ENCODE data around the gene SPINK9.
A peak's percentile ranks its signal among the peaks of the same experiment; 100 is the strongest.
"Not testable (repeated sequence)": the region's sequence is repeated elsewhere in the genome, so short reads cannot be mapped to it uniquely, and the experiment has no call there.

Gene SPINK9, protein sequence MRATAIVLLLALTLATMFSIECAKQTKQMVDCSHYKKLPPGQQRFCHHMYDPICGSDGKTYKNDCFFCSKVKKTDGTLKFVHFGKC

DNA sequence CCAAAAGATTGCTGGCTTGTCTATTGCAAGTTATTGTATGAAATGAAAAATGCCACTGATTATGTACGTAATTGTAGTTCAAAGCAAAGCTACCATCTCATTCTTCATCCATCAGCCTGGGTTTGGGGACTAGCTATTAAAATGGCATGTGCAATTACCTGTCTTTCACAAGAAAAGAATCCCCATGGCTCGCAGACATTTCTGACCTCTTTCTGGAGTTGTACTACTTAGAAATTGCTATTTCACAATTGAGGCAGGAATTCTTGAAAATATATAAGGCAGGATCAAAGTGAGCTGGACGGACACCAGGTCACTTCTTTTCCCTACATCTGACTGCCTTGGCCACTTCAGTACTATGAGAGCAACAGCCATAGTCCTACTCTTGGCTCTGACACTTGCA lies at the start of gene SPINK9:
TSS of gene SPINK9 (plus strand) at position 301 of the 400 bp plus-strand sequence. CDS start at position 356, 55 bp downstream.
- no peak within 1 kb of the TSS for H3K27ac Mint-ChIP-seq
- peaks cover 2% of the 10 kb centered on the region for H3K27me3 Mint-ChIP-seq
- H3K9me3 Mint-ChIP-seq (ENCODE audit: low read depth): peaks cover 6% of the 10 kb centered on the region
- no peak within 1 kb of the TSS for H3K4me3 Mint-ChIP-seq
- H3K36me3 Mint-ChIP-seq: peaks cover 11% of the 10 kb centered on the region
- H3K4me1 Mint-ChIP-seq (ENCODE audit: low read depth): no peaks in the 10 kb centered on the region

DNA sequence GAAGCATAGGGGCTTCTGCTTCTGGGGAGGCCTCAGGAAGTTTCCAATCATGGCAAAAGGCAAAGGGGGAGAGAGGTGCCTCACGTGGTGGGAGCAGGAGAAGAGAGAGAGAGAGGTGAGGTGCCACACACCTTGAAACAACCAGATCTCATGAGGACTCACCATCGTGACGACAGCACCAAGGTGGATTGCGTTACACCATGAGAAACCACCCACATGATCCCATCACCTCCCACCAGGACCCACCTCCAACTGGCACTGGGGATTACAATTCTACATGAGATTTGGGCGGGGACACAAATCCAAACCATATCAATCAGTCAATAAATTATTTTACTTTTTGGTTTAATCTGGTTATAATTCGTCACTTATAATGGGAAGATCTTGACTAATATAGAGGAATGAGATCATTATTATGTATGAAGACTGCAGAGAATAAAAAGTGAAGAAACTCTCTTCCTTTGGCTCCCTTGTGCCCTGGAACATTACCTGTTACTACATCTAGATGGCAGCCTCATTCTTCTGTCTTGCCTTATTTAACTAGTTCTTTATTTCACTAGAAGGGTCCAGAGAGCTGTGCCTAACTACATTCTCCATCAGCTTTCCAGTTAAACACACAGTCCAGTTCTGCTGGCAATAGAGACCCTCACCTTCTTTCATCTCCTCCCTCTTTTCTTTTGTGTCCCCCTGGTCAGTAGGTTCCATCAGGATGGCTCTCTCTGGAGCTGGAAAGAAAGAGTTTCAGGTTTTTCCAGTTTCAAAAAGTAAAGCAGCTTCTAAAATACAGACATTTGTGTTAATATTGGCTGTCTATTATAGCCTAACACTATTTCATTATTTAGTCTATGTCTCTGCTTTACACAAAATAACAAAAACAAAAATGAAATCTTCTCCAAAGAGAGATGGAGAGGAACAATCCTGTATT lies 44.8 kb upstream of the SPINK9 start:
- Mint-ChIP-seq H3K36me3 (peaks cover under 1% of the 10 kb centered on the region), H3K27me3 (peaks cover under 1% of the 10 kb centered on the region), H3K27ac (no peak overlapping the region), H3K4me1 (ENCODE audit: low read depth) (no peaks in the 10 kb centered on the region), H3K4me3 (no peak overlapping the region), H3K9me3 (ENCODE audit: low read depth) (no peaks in the 10 kb centered on the region)

DNA sequence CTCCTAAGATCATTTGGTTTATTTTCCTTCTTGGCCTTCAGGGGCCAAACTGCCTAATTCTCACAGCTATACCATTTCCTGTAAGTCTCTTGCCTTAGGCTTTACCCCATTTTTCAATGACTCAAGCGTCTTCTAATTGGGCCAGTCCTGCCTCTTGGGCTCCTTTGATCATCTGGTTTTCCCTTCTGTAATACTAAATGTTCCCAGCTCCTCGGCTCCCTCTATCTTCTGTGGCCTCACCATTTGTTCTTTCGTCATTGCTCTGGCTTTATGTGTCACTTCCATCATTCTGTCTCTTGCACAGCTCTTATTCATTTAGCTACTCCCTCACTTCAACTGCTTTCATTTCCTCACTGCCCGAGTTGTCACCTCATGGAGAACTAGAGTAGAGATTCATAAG lies 37.6 kb upstream of the SPINK9 start:
- Mint-ChIP-seq H3K4me3 (no peak overlapping the region), H3K27ac (no peak overlapping the region), H3K4me1 (ENCODE audit: low read depth) (no peaks in the 10 kb centered on the region), H3K36me3 (no peaks in the 10 kb centered on the region), H3K27me3 (peaks cover 2% of the 10 kb centered on the region), H3K9me3 (ENCODE audit: low read depth) (no peaks in the 10 kb centered on the region)

DNA sequence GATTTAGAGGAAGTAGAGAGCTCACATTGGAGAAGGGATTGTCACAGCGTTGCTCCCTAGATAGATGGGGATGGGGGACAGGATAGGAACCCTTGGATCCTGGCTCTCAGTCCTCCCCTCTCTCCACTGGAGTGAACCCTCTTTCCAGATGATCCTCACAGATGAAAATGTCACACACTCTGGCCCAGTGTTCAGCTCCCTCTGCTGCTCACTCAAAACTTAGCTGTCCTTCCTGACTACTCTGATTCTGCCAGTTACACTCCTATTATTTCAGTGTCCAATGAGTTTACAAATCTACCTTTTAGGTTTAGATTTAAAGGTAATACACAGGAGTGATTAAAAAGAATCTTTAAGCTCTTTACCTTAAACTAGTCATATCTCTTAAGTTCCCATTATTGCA lies 28.9 kb upstream of the SPINK9 start:
- Mint-ChIP-seq H3K4me3 (no peak overlapping the region), H3K27me3 (peaks cover 3% of the 10 kb centered on the region), H3K9me3 (ENCODE audit: low read depth) (peaks cover 8% of the 10 kb centered on the region), H3K4me1 (ENCODE audit: low read depth) (no peaks in the 10 kb centered on the region), H3K27ac (no peak overlapping the region), H3K36me3 (peaks cover 19% of the 10 kb centered on the region)

DNA sequence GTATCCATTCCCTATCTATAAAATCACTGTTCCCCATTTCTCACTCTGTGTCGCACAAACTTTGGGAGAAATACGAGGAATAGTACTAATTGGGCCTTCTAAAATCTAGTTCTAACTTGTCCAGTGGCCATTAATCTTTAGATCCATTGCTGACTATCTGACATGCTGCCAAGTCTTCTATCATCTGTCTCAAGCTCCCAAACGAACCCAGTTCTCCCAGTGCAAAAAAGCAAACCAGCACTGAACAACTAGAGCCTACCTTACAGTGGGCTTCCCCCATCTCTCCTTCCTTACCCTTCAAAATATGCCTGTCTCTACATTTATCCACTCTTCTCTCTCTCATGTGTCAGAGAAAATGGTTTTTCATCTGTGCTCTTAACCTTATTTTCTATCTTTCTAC lies 26.3 kb upstream of the SPINK9 start:
- Mint-ChIP-seq H3K4me3 (no peak overlapping the region), H3K27ac (no peak overlapping the region), H3K36me3 (peaks cover 19% of the 10 kb centered on the region), H3K9me3 (ENCODE audit: low read depth) (peaks cover 8% of the 10 kb centered on the region), H3K4me1 (ENCODE audit: low read depth) (no peaks in the 10 kb centered on the region), H3K27me3 (peaks cover 3% of the 10 kb centered on the region)

DNA sequence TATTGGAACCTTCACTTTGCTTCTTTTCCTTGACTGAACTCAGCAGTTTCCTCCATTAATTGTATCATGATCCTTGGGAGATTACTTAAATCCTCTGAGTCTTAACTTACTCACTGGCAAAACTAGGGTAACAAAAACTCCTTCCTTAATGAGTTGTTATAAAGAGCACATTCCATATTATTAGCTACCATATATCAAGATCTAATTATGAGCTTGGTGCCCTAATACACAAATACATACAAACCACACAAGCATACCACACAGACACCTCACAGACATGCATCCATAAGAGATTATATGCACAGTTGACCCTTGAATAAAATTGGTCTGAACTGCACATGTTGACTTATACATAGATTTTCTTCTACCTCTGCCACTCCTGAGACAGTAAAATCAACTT lies 25.6 kb upstream of the SPINK9 start:
- Mint-ChIP-seq H3K4me1 (ENCODE audit: low read depth) (no peaks in the 10 kb centered on the region), H3K9me3 (ENCODE audit: low read depth) (peaks cover 8% of the 10 kb centered on the region), H3K36me3 (peaks cover 14% of the 10 kb centered on the region), H3K27me3 (peaks cover 3% of the 10 kb centered on the region), H3K4me3 (no peak overlapping the region), H3K27ac (no peak overlapping the region)

DNA sequence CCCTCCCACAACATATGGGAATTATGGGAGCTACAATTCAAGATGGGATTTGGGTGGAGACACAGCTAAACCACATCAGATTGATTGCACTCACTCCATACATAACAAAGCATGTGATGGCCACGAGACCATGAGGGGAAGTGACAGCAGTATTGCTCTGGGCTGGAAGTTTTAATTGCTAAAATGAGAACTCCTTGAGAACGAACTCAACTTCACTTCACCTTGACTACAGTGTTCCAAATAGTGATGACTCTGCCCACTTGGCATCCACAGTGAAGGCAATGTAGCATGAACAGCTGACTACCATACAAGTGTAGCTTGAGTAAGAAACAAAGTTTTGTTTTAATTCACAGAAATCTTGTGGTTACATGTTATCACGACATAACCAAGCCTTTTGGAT lies 23.9 kb upstream of the SPINK9 start:
- H3K4me3 Mint-ChIP-seq: no peak overlapping the region
- H3K9me3 Mint-ChIP-seq (ENCODE audit: low read depth): peaks cover 8% of the 10 kb centered on the region
- H3K4me1 Mint-ChIP-seq (ENCODE audit: low read depth): no peaks in the 10 kb centered on the region
- no peak overlapping the region for H3K27ac Mint-ChIP-seq
- H3K27me3 Mint-ChIP-seq: peaks cover 3% of the 10 kb centered on the region
- H3K36me3 Mint-ChIP-seq: peaks cover 14% of the 10 kb centered on the region

DNA sequence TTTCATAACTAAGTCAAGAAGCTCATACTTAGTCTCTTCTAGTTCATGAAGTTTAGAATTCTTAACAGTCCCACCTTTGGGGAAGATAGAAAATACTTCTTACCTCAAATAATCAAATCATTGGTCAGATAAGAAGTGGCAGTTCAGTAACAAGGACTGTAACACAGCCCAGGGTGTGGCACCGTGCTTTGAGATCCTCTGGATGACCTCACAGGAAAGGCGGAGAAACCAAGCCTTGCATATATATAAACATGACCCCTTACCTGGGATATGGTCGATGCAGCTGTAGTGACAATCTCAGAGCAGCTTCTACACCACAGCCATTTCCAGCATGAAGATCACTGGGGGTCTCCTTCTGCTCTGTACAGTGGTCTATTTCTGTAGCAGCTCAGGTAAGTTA lies 23.2 kb upstream of the SPINK9 start, which contains the start of gene SPINK7:
TSS of gene SPINK7 (plus strand) at position 271 of the 400 bp plus-strand sequence. CDS start at position 332, 61 bp downstream.
- Mint-ChIP-seq H3K9me3 (ENCODE audit: low read depth) (peaks cover 8% of the 10 kb centered on the region), H3K36me3 (peaks cover 14% of the 10 kb centered on the region), H3K27ac (no peak within 1 kb of the TSS), H3K4me3 (no peak within 1 kb of the TSS), H3K4me1 (ENCODE audit: low read depth) (no peaks in the 10 kb centered on the region), H3K27me3 (peaks cover 3% of the 10 kb centered on the region)

DNA sequence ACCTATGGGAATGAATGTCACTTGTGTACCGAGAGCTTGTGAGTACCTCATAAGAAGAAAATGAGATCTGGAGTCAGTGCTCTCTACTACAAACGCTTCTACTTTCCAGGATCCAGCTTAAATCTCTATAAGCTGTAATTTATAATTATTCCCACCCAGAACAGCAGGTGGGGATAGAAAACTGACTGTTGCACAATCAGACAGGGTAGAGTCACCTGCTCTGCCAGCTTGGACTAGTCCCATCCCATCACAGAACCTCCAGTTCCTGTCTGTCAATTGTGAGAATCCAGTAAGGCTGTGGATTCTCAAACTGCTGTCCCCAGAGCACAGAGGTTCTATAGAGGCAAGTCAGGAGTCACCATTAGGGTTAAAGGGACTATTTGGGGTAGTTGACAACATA lies 21.2 kb upstream of the SPINK9 start:
- Mint-ChIP-seq H3K9me3 (ENCODE audit: low read depth) (peaks cover 4% of the 10 kb centered on the region), H3K27me3 (no peaks in the 10 kb centered on the region)

DNA sequence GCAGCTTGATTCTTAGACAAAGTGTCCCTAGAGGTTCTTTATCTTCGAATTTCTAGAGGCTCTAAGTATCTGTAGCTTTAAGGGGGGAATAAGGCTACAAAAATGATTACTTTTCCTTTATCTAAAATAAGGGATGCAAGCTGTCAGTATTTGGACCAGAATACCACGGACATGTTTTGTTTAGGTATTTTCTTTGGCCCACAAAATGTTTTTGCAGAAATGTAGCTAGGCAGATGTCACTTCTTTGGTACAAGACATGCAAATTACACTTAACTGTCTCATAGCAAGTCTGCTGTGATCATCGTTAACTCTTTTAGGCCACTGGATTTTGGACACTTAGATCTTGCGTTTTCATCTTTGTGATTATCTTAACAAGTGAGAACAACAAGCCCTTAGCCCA lies 20.6 kb upstream of the SPINK9 start:
- H3K36me3 Mint-ChIP-seq: peaks cover 5% of the 10 kb centered on the region
- H3K9me3 Mint-ChIP-seq (ENCODE audit: low read depth): no peaks in the 10 kb centered on the region
- H3K27me3 Mint-ChIP-seq: no peaks in the 10 kb centered on the region
- peaks cover under 1% of the 10 kb centered on the region for H3K4me1 Mint-ChIP-seq (ENCODE audit: low read depth)
- H3K4me3 Mint-ChIP-seq: no peak overlapping the region
- H3K27ac Mint-ChIP-seq: no peak overlapping the region

More for the DNA sequence above, 21.2 kb upstream of the SPINK9 start:
- H3K36me3 Mint-ChIP-seq: peaks cover 8% of the 10 kb centered on the region
- no peaks in the 10 kb centered on the region for H3K4me1 Mint-ChIP-seq (ENCODE audit: low read depth)
- H3K4me3 Mint-ChIP-seq: no peak overlapping the region
- no peak overlapping the region for H3K27ac Mint-ChIP-seq

DNA sequence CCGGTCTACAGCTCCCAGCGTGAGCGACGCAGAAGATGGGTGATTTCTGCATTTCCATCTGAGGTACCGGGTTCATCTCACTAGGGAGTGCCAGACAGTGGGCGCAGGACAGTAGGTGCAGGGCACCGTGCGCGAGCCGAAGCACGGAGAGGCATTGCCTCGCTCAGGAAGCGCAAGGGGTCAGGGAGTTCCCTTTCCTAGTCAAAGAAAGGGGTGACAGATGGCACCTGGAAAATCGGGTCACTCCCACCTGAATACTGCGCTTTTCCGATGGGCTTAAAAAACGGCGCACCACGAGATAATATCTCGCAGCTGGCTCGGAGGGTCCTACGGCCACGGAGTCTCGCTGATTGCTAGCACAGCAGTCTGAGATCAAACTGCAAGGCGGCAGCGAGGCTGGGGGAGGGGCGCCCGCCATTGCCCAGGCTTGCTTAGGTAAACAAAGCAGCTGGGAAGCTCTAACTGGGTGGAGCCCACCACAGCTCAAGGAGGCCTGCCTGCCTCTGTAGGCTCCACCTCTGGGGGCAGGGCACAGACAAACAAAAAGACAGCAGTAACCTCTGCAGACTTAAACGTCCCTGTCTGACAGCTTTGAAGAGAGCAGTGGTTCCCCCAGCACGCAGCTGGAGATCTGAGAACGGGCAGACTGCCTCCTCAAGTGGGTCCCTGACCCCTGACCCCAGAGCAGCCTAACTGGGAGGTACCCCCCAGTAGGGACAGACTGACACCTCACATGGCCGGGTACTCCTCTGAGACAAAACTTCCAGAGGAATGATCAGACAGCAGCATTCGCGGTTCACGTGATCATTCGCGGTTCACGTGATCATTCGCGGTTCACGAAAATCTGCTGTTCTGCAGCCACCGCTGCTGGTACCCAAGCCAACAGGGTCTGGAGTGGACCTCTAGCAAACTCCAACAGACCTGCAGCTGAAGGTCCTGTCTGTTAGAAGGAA lies 15.1 kb upstream of the SPINK9 start:
- H3K9me3 Mint-ChIP-seq (ENCODE audit: low read depth); H3K36me3 Mint-ChIP-seq; H3K4me1 Mint-ChIP-seq (ENCODE audit: low read depth); H3K27me3 Mint-ChIP-seq: not testable (repeated sequence)
- Mint-ChIP-seq H3K4me3 (peak overlapping the region; percentile 85), H3K27ac (peak overlapping the region; percentile 70)

DNA sequence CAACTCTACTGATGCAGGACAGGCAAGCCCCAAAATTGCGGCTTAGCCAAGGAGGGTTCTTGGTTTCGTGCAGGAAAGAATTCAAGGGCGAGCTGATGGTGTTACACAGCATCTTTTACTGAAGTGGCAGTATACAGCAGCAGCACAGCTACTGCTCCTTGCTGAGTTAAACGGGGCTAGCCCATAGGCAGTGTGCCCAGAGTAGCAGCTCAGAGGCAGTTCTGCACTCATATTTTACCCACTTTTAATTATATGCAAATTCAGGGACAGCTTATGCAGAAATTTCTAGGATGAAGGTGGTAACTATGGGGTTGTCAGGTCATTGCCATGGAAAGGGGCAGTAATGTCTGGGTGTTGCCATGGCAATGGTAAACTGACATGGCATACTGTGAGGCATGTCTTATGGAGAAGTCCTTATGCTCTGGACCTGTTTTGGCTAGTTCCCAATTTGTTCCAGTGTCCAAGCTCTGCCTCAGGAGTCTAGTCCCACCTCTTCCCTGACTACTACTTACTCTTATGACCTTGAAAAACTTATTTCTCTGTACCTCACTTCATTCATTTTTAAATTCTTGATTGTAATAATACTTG lies 2.0 kb upstream of the SPINK9 start:
- Mint-ChIP-seq H3K4me1 (ENCODE audit: low read depth) (no peaks in the 10 kb centered on the region), H3K36me3 (peaks cover 11% of the 10 kb centered on the region), H3K27ac (no peak overlapping the region), H3K27me3 (peaks cover 2% of the 10 kb centered on the region), H3K4me3 (no peak overlapping the region), H3K9me3 (ENCODE audit: low read depth) (peaks cover 6% of the 10 kb centered on the region)

DNA sequence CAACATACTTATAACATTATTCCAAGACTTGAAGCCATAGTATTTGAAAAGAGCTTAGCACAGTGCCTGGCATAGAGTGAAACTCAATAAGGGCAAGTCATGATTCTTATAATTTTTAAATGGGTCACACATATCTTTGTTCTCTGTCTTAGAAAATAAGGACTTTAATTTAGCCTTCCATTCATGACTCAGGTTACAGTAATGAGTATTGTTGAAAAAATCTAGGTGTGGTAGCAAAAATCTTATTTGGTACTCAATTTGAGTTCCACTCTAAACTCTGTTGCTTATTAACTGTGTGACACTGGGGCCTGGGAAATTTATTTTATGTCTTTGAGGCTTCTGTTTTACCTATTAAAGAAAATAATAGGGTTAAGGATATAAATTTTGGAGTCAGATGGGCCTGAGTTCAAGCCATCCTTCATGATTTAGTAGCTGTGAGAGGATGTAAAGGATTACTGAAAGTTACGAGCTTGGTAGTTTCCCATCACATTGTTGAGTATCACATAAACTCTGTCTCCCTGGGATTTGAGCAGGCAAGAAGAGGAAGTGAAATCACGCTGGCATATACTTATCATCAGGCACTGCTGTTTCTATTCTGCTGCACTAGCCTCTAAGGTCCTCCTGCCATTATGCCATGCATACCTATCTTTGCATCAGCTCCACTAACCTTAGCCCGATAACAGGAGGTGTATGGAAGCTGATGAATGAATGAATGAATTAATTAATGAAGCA lies 1.5 kb downstream of the SPINK9 start:
- Mint-ChIP-seq H3K36me3 (peaks cover 10% of the 10 kb centered on the region), H3K27ac (no peak overlapping the region), H3K27me3 (no peaks in the 10 kb centered on the region), H3K9me3 (ENCODE audit: low read depth) (no peaks in the 10 kb centered on the region), H3K4me3 (no peak overlapping the region), H3K4me1 (ENCODE audit: low read depth) (no peaks in the 10 kb centered on the region)
